SK-N-MC (cell line): ENCODE results near the gene MTHFSD.

Source experiments
- EZH2 ChIP-seq: fragments of 200-600 bp; sonication (generic); IDR thresholded peaks from one replicate; pipeline ENCODE4 v1.6.1; 2017; ENCODE audit warnings: antibody characterized with exemption
- FOXP2 ChIP-seq: optimal IDR thresholded peaks from 2 replicates; pipeline ENCODE3; 2011; ENCODE audit warnings: mild to moderate bottlenecking, moderate library complexity; ENCODE audit not compliant: insufficient read depth; ENCODE audit errors: extremely low read length, control extremely low read depth
- POLR2AphosphoS5 ChIP-seq: IDR thresholded peaks from 2 replicates; pipeline ENCODE4 v1.6.1; 2012; ENCODE audit warnings: mild to moderate bottlenecking, low read depth, low read length, borderline replicate concordance

DNA sequence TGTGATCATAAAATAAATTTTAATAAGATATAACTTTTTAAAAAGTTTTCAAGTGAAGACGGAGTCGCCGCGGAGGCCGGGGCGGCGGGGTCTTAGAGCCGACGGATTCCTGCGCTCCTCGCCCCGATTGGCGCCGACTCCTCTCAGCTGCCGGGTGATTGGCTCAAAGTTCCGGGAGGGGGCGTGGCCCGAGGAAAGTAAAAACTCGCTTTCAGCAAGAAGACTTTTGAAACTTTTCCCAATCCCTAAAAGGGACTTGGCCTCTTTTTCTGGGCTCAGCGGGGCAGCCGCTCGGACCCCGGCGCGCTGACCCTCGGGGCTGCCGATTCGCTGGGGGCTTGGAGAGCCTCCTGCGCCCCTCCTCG is 11.5 kb upstream of the MTHFSD start, which contains the start of gene FOXC2:
- TF ChIP-seq EZH2 (no peak), POLR2AphosphoS5 (no peak), FOXP2 (no peak)
